ENCODE data around the gene RIOK1. TPM values are rescaled to one million over a fixed set of nuclear protein-coding genes. Genes with fewer than 3 reads are reported as not detected.

Gene RIOK1
- total and polyA plus RNA-seq, 2 of the 13 experiments (the other 11 are each of a cell fraction or from before 2014, with no cell fraction given): 9.4 to 37.8 TPM

DNA sequence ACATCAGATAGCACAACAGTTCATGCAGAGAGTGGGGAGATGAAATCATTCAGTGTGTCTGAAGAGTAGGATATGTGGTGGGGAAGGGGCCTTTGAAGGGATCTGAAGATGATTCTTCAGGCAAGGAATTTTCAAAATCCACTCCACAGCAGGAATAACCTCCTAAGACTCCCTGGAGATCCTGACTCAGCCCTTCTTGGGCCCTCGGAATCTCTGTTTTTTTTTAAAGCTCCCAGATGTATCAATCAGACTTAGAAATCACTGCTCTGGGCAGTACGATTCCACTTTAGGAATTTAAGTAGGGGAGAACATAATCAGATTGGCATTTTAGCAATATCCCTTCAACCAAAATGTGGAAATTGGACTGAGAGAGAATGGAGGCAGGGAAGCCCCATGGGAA, 55.5 kb downstream of the RIOK1 start (continued):
- TF ChIP-seq, protein P1, sequence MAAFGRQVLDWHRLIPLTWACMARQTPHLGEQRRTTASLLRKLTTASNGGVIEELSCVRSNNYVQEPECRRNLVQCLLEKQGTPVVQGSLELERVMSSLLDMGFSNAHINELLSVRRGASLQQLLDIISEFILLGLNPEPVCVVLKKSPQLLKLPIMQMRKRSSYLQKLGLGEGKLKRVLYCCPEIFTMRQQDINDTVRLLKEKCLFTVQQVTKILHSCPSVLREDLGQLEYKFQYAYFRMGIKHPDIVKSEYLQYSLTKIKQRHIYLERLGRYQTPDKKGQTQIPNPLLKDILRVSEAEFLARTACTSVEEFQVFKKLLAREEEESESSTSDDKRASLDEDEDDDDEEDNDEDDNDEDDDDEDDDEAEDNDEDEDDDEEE (CRISPR knock-in tag; IDR thresholded peaks at IDR 0.05): no peak
- TF ChIP-seq PHF21A (CRISPR knock-in tag; IDR thresholded peaks at IDR 0.05) (no peak), ATF1 (CRISPR knock-in tag; IDR thresholded peaks at IDR 0.05) (no peak), ZNF232 (CRISPR knock-in tag; IDR thresholded peaks at IDR 0.05; ENCODE audit: borderline replicate concordance) (no peak), GTF2F1 (IDR thresholded peaks at IDR 0.05; ENCODE audit: low read length) (no peak), FOXA3 (CRISPR knock-in tag; IDR thresholded peaks at IDR 0.05) (no peak)
- TF ChIP-seq, protein P2, sequence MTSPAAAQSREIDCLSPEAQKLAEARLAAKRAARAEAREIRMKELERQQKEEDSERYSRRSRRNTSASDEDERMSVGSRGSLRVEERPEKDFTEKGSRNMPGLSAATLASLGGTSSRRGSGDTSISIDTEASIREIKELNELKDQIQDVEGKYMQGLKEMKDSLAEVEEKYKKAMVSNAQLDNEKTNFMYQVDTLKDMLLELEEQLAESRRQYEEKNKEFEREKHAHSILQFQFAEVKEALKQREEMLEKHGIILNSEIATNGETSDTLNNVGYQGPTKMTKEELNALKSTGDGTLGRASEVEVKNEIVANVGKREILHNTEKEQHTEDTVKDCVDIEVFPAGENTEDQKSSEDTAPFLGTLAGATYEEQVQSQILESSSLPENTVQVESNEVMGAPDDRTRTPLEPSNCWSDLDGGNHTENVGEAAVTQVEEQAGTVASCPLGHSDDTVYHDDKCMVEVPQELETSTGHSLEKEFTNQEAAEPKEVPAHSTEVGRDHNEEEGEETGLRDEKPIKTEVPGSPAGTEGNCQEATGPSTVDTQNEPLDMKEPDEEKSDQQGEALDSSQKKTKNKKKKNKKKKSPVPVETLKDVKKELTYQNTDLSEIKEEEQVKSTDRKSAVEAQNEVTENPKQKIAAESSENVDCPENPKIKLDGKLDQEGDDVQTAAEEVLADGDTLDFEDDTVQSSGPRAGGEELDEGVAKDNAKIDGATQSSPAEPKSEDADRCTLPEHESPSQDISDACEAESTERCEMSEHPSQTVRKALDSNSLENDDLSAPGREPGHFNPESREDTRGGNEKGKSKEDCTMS (CRISPR knock-in tag; conservative IDR thresholded peaks at IDR 0.05): no peak
- TF ChIP-seq, protein P3, sequence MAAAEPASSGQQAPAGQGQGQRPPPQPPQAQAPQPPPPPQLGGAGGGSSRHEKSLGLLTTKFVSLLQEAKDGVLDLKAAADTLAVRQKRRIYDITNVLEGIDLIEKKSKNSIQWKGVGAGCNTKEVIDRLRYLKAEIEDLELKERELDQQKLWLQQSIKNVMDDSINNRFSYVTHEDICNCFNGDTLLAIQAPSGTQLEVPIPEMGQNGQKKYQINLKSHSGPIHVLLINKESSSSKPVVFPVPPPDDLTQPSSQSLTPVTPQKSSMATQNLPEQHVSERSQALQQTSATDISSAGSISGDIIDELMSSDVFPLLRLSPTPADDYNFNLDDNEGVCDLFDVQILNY (CRISPR knock-in tag; conservative IDR thresholded peaks at IDR 0.05): no peak
- TF ChIP-seq, protein P4, sequence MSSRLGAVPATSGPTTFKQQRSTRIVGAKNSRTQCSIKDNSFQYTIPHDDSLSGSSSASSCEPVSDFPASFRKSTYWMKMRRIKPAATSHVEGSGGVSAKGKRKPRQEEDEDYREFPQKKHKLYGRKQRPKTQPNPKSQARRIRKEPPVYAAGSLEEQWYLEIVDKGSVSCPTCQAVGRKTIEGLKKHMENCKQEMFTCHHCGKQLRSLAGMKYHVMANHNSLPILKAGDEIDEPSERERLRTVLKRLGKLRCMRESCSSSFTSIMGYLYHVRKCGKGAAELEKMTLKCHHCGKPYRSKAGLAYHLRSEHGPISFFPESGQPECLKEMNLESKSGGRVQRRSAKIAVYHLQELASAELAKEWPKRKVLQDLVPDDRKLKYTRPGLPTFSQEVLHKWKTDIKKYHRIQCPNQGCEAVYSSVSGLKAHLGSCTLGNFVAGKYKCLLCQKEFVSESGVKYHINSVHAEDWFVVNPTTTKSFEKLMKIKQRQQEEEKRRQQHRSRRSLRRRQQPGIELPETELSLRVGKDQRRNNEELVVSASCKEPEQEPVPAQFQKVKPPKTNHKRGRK (CRISPR knock-in tag; IDR thresholded peaks at IDR 0.05): no peak
- TF ChIP-seq, protein P5, sequence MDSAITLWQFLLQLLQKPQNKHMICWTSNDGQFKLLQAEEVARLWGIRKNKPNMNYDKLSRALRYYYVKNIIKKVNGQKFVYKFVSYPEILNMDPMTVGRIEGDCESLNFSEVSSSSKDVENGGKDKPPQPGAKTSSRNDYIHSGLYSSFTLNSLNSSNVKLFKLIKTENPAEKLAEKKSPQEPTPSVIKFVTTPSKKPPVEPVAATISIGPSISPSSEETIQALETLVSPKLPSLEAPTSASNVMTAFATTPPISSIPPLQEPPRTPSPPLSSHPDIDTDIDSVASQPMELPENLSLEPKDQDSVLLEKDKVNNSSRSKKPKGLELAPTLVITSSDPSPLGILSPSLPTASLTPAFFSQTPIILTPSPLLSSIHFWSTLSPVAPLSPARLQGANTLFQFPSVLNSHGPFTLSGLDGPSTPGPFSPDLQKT (CRISPR knock-in tag; IDR thresholded peaks at IDR 0.05; ENCODE audit: borderline replicate concordance): no peak

All from HepG2 (cell line).